ENCODE results near the gene TUBB1.

The TUBB1 gene

DNA sequence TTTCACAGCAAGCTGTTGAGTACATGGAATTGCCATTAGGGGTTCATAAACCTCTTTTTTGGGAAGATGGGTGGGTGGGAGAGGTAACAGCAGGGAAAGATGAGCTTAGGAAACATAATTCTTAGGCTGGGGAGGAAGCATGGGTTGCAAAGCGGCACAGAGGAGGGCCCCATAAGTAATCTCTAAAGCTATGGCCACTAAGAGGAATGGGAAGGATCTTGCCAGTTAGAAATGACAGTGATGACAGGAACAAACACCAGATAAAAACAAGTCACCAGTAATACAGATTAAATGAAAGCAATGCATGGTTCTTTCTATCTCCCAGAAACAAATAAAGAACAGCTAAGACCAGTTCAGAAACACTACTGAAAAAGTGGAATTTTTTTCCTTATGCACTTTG, 54.4 kb downstream of the TUBB1 start:
- no peak overlapping the region for H3K9ac ChIP-seq (ENCODE audit: low read depth, low read length)
- H3K9me3 ChIP-seq (ENCODE audit: insufficient read depth, low read depth, low read length), result no peaks in the 10 kb centered on the region
- no peaks in the 10 kb centered on the region for H3K4me1 ChIP-seq (ENCODE audit: insufficient read depth, low read length)
- H3K27me3 ChIP-seq (ENCODE audit: insufficient read depth, low read length), result peaks cover 11% of the 10 kb centered on the region; the same call in 1 of the 2 replicates
- 82% methylated on average over 1 of the region's 1 CpG for WGBS
- H3K27ac ChIP-seq (ENCODE audit: low read depth, low read length), result no peak overlapping the region
- H3K4me3 ChIP-seq (ENCODE audit: low read length), result no peak overlapping the region
- no peaks in the 10 kb centered on the region for H3K36me3 ChIP-seq (ENCODE audit: insufficient read depth, low read length)

DNA sequence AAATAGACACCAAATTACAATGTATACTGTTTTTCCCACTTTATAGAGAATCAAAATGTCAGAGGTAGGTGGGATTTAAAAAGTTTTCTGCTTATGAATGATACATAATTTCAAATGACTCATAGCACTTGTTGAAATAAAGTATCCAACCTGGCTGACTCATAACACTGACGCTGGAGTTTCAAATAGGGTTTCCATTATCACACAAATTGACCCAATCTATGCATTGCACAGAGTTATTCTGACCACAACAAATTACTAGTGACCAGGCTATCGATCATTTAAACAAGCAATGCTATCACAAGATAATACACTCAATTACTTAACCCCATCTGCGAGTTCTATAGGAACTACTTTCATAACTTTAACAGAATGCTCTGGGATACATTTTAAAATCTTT, 55.2 kb downstream of the TUBB1 start:
- 82% methylated on average over 3 of the region's 3 CpGs for WGBS
- no peak overlapping the region for H3K4me3 ChIP-seq (ENCODE audit: low read length)
- H3K36me3 ChIP-seq (ENCODE audit: insufficient read depth, low read length), result no peaks in the 10 kb centered on the region
- H3K9ac ChIP-seq (ENCODE audit: low read depth, low read length), result no peak overlapping the region
- no peaks in the 10 kb centered on the region for H3K4me1 ChIP-seq (ENCODE audit: insufficient read depth, low read length)
- no peak overlapping the region for H3K27ac ChIP-seq (ENCODE audit: low read depth, low read length)
- no peaks in the 10 kb centered on the region for H3K9me3 ChIP-seq (ENCODE audit: insufficient read depth, low read depth, low read length)
- peaks cover 11% of the 10 kb centered on the region; the same call in 1 of the 2 replicates for H3K27me3 ChIP-seq (ENCODE audit: insufficient read depth, low read length)

DNA sequence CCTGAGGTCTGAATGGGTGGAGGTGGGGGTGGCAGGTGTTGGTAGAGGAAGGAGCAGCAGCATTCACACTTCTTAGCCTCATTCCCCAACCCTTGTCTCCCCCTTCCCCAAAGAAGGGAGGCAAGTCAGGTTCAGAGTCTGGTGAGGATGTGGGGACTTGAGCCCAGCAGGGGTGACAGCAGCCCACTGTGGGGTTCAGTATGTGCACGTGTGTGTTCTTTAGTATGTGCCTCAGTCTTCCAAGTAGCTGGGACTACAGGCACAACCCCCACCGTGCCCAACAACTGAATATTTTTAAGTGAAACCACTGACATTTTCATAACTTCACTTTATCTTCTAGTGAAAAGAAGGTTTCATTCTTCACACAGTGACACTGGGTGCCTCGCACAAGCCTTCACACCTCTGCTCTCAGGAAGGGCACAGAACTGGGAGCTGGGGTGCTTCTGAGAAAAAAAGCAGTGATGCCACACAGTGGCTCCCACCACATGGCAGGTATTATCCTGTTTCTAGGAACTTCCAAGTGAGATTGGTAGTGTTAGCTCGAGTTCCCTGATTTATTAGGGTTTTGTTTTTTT, 56.8 kb downstream of the TUBB1 start:
- Histone ChIP-seq H3K9ac (ENCODE audit: low read depth, low read length) (no peak overlapping the region), H3K27me3 (ENCODE audit: insufficient read depth, low read length) (peaks cover 11% of the 10 kb centered on the region; the same call in 1 of the 2 replicates), H3K27ac (ENCODE audit: low read depth, low read length) (no peak overlapping the region), H3K4me3 (ENCODE audit: low read length) (no peak overlapping the region), H3K36me3 (ENCODE audit: insufficient read depth, low read length) (no peaks in the 10 kb centered on the region), H3K4me1 (ENCODE audit: insufficient read depth, low read length) (no peaks in the 10 kb centered on the region), H3K9me3 (ENCODE audit: insufficient read depth, low read depth, low read length) (no peaks in the 10 kb centered on the region)
- WGBS, result 77% methylated on average over 4 of the region's 4 CpGs
